Liver (tissue), 9 donors: ENCODE measurements around the gene ZNF185. TPM values are rescaled to one million over a fixed set of nuclear protein-coding genes. Genes with fewer than 3 reads are reported as not detected.

ENCODE experiments used
- DNase-seq: peaks from one replicate; pipeline ENCODE4 v3.0.0-alpha.2; 2017; ENCODE audit warnings: low spot score
- H3K27ac ChIP-seq, 2 donors: one replicate each; pipeline ENCODE4 v1.7.0; 2013; ENCODE audit warnings: inconsistent platforms in 2 of 2, low read length in 2 of 2, control low read depth in 1 of 2, low read depth in 1 of 2, mild to moderate bottlenecking in 1 of 2
- H3K27me3 ChIP-seq, 4 donors: one replicate each; pipeline versions ENCODE4 v1.6.1 to v1.7.0; 2013; ENCODE audit warnings: low read length in 3 of 4, inconsistent platforms in 1 of 4, mild to moderate bottlenecking in 1 of 4, moderate library complexity in 1 of 4; ENCODE audit not compliant: control insufficient read depth in 4 of 4, insufficient read depth in 4 of 4
- H3K36me3 ChIP-seq, 4 donors: one replicate each; pipeline versions ENCODE4 v1.6.1 to v1.7.0; 2013; ENCODE audit warnings: low read length in 3 of 4, mild to moderate bottlenecking in 3 of 4, low read depth in 1 of 4, moderate library complexity in 1 of 4; ENCODE audit not compliant: control insufficient read depth in 4 of 4, insufficient read depth in 3 of 4
- H3K4me1 ChIP-seq, 4 donors: one replicate each; pipeline versions ENCODE4 v1.6.1 to v1.7.0; 2013; ENCODE audit warnings: low read length in 3 of 4, mild to moderate bottlenecking in 3 of 4, moderate library complexity in 1 of 4; ENCODE audit not compliant: control insufficient read depth in 4 of 4, insufficient read depth in 4 of 4
- H3K4me3 ChIP-seq, 3 donors: one replicate each; pipeline versions ENCODE4 v1.6.1 to v1.7.0; 2013; ENCODE audit warnings: low read length in 3 of 3, control low read depth in 1 of 3, low read depth in 1 of 3, mild to moderate bottlenecking in 1 of 3
- H3K9ac ChIP-seq, 2 donors: one replicate each; pipeline ENCODE4 v1.7.0; 2013; ENCODE audit warnings: low read length in 2 of 2, mild to moderate bottlenecking in 2 of 2, moderate library complexity in 2 of 2, control low read depth in 1 of 2, low read depth in 1 of 2
- H3K9me3 ChIP-seq, 4 donors: one replicate each; pipeline versions ENCODE4 v1.6.1 to v1.7.0; 2013; ENCODE audit warnings: low read length in 3 of 4; ENCODE audit not compliant: control insufficient read depth in 4 of 4
- EGR1 ChIP-seq, 2 donors: IDR thresholded peaks; 2 replicates each; pipeline ENCODE4 v1.6.1; 2016 to 2018; ENCODE audit warnings: antibody characterized with exemption in 2 of 2, low read depth in 2 of 2
- FOXA1 ChIP-seq: IDR thresholded peaks from 2 replicates; pipeline ENCODE4 v1.6.1; 2016; ENCODE audit warnings: antibody characterized with exemption
- FOXA2 ChIP-seq: IDR thresholded peaks from 2 replicates; pipeline ENCODE4 v1.6.1; 2016; ENCODE audit warnings: antibody characterized with exemption
- GABPA ChIP-seq, 2 donors: IDR thresholded peaks in 1 of 2; conservative IDR thresholded peaks in 1 of 2; 2 replicates each; pipeline ENCODE4 v1.6.1; 2016; ENCODE audit warnings: antibody characterized with exemption in 2 of 2, mild to moderate bottlenecking in 1 of 2, moderate library complexity in 1 of 2
- HNF4A ChIP-seq, 2 donors: conservative IDR thresholded peaks; 2 replicates each; pipeline ENCODE4 v1.6.1; 2016; ENCODE audit warnings: antibody characterized with exemption in 2 of 2, mild to moderate bottlenecking in 2 of 2
- HNF4G ChIP-seq: IDR thresholded peaks from 2 replicates; pipeline ENCODE4 v1.6.1; 2016; ENCODE audit warnings: antibody characterized with exemption
- JUND ChIP-seq, 2 donors: IDR thresholded peaks; 2 replicates each; pipeline ENCODE4 v1.6.1; 2016; ENCODE audit warnings: antibody characterized with exemption in 2 of 2
- NR2F2 ChIP-seq: IDR thresholded peaks from 2 replicates; pipeline ENCODE4 v1.6.1; 2016; ENCODE audit warnings: antibody characterized with exemption
- RAD21 ChIP-seq, 2 donors: IDR thresholded peaks; 2 replicates each; pipeline ENCODE4 v1.6.1; 2016; ENCODE audit warnings: antibody characterized with exemption in 2 of 2, mild to moderate bottlenecking in 2 of 2
- RXRA ChIP-seq, 2 donors: IDR thresholded peaks; 2 replicates each; pipeline ENCODE4 v1.6.1; 2017 to 2018; ENCODE audit warnings: antibody characterized with exemption in 2 of 2, mild to moderate bottlenecking in 1 of 2
- SP1 ChIP-seq: IDR thresholded peaks from 2 replicates; pipeline ENCODE4 v1.6.1; 2018; ENCODE audit warnings: antibody characterized with exemption, mild to moderate bottlenecking
- TAF1 ChIP-seq: conservative IDR thresholded peaks from 2 replicates; pipeline ENCODE4 v1.6.1; 2016; ENCODE audit warnings: antibody characterized with exemption, mild to moderate bottlenecking
- YY1 ChIP-seq: IDR thresholded peaks from 2 replicates; pipeline ENCODE4 v1.6.1; 2016; ENCODE audit warnings: antibody characterized with exemption, mild to moderate bottlenecking
- WGBS: extraction: QIAGEN DNeasy Blood & Tissue Kit; methylation state at CpG from one replicate; pipeline ENCODE4 v1.1.7; 2013; 5-methylcytosine and 5-hydroxymethylcytosine counted together
- polyA plus RNA-seq, 2 donors: library from polyadenylated mRNA; stranded (reverse) in 1 of 2; unstranded in 1 of 2; fragments of 200-250 nt in 1 of 2; fragments of >200 nt in 1 of 2; fragmentation: Nextera tagmentation in 1 of 2; extraction: Ambion mirVana in 1 of 2; gene quantifications; one replicate each; pipeline versions ENCODE4 v1.2.1 to v1.2.3, GENCODE V29; 2013 to 2015
- total RNA-seq, 2 donors: library from RNA; depleted of rRNA; stranded (reverse); fragments of >200 nt; gene quantifications; one replicate each; pipeline ENCODE4 v1.2.3, GENCODE V29; 2014
- TF ChIP-seq, protein P1 (sequence below): IDR thresholded peaks from 2 replicates; pipeline ENCODE4 v1.6.1; 2016; ENCODE audit warnings: antibody characterized with exemption
- TF ChIP-seq, protein P2 (sequence below): fragments of 150-350 bp; IDR thresholded peaks from 2 replicates; pipeline ENCODE4 v1.5.1; 2017; ENCODE audit warnings: improper control_type of control experiment, low read depth, low read length; ENCODE audit not compliant: missing input control
- TF ChIP-seq, protein P3 (sequence below): IDR thresholded peaks from 2 replicates; pipeline ENCODE4 v1.6.1; 2016; ENCODE audit warnings: antibody characterized with exemption
- TF ChIP-seq, protein P4 (sequence below): IDR thresholded peaks from 2 replicates; pipeline ENCODE4 v1.6.1; 2016; ENCODE audit warnings: antibody characterized with exemption, mild to moderate bottlenecking
- donor health status: healthy.
- donor health status: healthy.
- donor health status: healthy.
- donor health status: healthy.
- donor health status: healthy.

Gene ZNF185
- total and polyA plus RNA-seq, 4 donors = 0.44 to 3.2 (median 0.94) TPM

DNA sequence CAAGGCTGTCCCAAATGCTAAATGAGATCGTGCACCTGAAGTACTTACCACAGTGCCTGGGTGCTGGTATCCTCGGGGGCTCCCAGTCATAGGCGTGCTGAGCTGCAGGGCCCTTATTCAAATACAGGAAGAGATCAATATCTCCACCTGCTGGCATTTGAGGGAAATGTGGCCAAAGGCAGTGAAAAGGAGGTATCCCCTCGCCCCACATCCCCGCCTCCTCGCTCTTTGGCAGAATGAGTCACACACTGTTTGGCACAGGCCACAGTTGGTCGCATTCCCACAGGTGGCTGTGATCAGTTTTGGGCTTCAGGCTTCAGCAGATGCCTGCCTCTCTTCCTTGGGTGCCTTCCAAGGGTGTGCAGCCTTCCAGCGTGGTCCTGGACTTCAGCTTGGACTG is 28.4 kb downstream of the ZNF185 start:
- Histone ChIP-seq H3K4me3 (no peak overlapping the region), H3K27ac (no peak overlapping the region), H3K27me3 (no peaks in the 10 kb centered on the region), H3K9ac (no peak overlapping the region), H3K36me3 (no peaks in the 10 kb centered on the region), H3K9me3 (no peaks in the 10 kb centered on the region), H3K4me1 (peaks cover 0 to 4% (median 0%) of the 10 kb centered on the region in 4 donors)
- TF ChIP-seq, protein P1, sequence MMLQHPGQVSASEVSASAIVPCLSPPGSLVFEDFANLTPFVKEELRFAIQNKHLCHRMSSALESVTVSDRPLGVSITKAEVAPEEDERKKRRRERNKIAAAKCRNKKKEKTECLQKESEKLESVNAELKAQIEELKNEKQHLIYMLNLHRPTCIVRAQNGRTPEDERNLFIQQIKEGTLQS = no peak
- TF ChIP-seq JUND (IDR thresholded peaks at IDR 0.05) = peak in 1 of 2 donors; percentile 69
- TF ChIP-seq, protein P2, sequence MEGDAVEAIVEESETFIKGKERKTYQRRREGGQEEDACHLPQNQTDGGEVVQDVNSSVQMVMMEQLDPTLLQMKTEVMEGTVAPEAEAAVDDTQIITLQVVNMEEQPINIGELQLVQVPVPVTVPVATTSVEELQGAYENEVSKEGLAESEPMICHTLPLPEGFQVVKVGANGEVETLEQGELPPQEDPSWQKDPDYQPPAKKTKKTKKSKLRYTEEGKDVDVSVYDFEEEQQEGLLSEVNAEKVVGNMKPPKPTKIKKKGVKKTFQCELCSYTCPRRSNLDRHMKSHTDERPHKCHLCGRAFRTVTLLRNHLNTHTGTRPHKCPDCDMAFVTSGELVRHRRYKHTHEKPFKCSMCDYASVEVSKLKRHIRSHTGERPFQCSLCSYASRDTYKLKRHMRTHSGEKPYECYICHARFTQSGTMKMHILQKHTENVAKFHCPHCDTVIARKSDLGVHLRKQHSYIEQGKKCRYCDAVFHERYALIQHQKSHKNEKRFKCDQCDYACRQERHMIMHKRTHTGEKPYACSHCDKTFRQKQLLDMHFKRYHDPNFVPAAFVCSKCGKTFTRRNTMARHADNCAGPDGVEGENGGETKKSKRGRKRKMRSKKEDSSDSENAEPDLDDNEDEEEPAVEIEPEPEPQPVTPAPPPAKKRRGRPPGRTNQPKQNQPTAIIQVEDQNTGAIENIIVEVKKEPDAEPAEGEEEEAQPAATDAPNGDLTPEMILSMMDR = peak; percentile 44
- peak in 1 of 2 donors; percentile 57 for TF ChIP-seq RAD21 (IDR thresholded peaks at IDR 0.05)
- TF ChIP-seq HNF4G = no peak
- 12% methylated on average over 8 of the region's 8 CpGs for WGBS
- no peak for DNase-seq

DNA sequence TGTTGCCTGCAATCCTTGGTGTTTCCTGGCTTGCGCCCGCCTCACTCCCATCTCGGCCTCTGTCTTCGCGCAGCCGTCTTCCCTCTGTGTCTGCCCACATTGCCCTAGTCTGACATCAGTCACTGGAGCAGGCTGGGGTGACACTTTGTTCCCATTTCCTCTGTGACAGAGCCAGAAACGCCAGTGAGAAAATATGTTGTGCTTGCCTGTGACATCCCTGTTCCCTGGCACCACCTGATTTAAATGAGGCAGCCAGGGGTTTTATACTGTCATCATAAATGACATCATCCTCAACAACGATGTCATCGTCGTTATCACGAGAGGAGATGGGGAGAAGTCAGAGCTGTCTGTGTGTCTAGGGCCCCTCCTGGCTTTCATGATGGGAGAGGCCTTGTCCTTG is 29.1 kb downstream of the ZNF185 start:
- no peaks in the 10 kb centered on the region for H3K27me3 ChIP-seq
- H3K4me3 ChIP-seq = no peak overlapping the region
- no peak for DNase-seq
- TF ChIP-seq, protein P1 = no peak
- TF ChIP-seq HNF4G (no peak), RXRA (IDR thresholded peaks at IDR 0.05) (no peak), TAF1 (no peak), GABPA (IDR thresholded peaks at IDR 0.05 in 1 of 2, conservative IDR thresholded peaks at IDR 0.05 in 1 of 2) (no peak), EGR1 (IDR thresholded peaks at IDR 0.05; ENCODE audit: low read depth in 2 of 2) (no peak), FOXA1 (no peak), NR2F2 (no peak), FOXA2 (no peak), SP1 (no peak), RAD21 (IDR thresholded peaks at IDR 0.05) (no peak), YY1 (no peak), HNF4A (conservative IDR thresholded peaks at IDR 0.05) (no peak), JUND (IDR thresholded peaks at IDR 0.05) (no peak)
- TF ChIP-seq, protein P3, sequence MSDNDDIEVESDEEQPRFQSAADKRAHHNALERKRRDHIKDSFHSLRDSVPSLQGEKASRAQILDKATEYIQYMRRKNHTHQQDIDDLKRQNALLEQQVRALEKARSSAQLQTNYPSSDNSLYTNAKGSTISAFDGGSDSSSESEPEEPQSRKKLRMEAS = no peak
- TF ChIP-seq, protein P2 = no peak
- TF ChIP-seq, protein P4, sequence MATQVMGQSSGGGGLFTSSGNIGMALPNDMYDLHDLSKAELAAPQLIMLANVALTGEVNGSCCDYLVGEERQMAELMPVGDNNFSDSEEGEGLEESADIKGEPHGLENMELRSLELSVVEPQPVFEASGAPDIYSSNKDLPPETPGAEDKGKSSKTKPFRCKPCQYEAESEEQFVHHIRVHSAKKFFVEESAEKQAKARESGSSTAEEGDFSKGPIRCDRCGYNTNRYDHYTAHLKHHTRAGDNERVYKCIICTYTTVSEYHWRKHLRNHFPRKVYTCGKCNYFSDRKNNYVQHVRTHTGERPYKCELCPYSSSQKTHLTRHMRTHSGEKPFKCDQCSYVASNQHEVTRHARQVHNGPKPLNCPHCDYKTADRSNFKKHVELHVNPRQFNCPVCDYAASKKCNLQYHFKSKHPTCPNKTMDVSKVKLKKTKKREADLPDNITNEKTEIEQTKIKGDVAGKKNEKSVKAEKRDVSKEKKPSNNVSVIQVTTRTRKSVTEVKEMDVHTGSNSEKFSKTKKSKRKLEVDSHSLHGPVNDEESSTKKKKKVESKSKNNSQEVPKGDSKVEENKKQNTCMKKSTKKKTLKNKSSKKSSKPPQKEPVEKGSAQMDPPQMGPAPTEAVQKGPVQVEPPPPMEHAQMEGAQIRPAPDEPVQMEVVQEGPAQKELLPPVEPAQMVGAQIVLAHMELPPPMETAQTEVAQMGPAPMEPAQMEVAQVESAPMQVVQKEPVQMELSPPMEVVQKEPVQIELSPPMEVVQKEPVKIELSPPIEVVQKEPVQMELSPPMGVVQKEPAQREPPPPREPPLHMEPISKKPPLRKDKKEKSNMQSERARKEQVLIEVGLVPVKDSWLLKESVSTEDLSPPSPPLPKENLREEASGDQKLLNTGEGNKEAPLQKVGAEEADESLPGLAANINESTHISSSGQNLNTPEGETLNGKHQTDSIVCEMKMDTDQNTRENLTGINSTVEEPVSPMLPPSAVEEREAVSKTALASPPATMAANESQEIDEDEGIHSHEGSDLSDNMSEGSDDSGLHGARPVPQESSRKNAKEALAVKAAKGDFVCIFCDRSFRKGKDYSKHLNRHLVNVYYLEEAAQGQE = no peak
- peaks cover 0 to 4% (median 0%) of the 10 kb centered on the region in 4 donors for H3K4me1 ChIP-seq
- no peak overlapping the region for H3K27ac ChIP-seq
- WGBS = 88% methylated on average over 11 of the region's 11 CpGs
- H3K9ac ChIP-seq = no peak overlapping the region
- no peaks in the 10 kb centered on the region for H3K9me3 ChIP-seq
- H3K36me3 ChIP-seq = no peaks in the 10 kb centered on the region
